Dedifferentiated amniotic fluid mesenchymal stem cell (primary cell): ENCODE measurements around the gene SPINT4.

Experiments
- DNase-seq: peaks from one replicate; pipeline ENCODE4 v3.0.0-alpha.2; 2016; ENCODE audit errors: extremely low spot score

SPINT4 gene

GRCh38 chr20:45765307-45765875 lies 43.2 kb downstream of the SPINT4 start:
- no peak for DNase-seq

- DNase-seq: no peak
Observed at GRCh38 chr20:45765980-45766379, 43.8 kb downstream of the SPINT4 start.

GRCh38 chr20:45768479-45768878 lies 46.3 kb downstream of the SPINT4 start:
- DNase-seq: no peak

GRCh38 chr20:45771182-45771759 lies 49.1 kb downstream of the SPINT4 start:
- DNase-seq: peak; percentile 78

- no peak for DNase-seq
Observed at GRCh38 chr20:45772693-45773092, 50.5 kb downstream of the SPINT4 start.

GRCh38 chr20:45774945-45775344 lies 52.8 kb downstream of the SPINT4 start:
- DNase-seq: no peak

GRCh38 chr20:45775411-45775810 lies 53.3 kb downstream of the SPINT4 start:
- no peak for DNase-seq
